Fibroblast of gingiva (primary cell): Measurements from ENCODE around the gene NELL2.
"Not testable (repeated sequence)": the region's sequence is repeated elsewhere in the genome, so short reads cannot be mapped to it uniquely, and the experiment has no call there.

ENCODE experiments used
- DNase-seq: peaks from one replicate; pipeline ENCODE4 v3.0.0-alpha.2; 2011; ENCODE audit warnings: low read depth

NELL2 gene

DNA sequence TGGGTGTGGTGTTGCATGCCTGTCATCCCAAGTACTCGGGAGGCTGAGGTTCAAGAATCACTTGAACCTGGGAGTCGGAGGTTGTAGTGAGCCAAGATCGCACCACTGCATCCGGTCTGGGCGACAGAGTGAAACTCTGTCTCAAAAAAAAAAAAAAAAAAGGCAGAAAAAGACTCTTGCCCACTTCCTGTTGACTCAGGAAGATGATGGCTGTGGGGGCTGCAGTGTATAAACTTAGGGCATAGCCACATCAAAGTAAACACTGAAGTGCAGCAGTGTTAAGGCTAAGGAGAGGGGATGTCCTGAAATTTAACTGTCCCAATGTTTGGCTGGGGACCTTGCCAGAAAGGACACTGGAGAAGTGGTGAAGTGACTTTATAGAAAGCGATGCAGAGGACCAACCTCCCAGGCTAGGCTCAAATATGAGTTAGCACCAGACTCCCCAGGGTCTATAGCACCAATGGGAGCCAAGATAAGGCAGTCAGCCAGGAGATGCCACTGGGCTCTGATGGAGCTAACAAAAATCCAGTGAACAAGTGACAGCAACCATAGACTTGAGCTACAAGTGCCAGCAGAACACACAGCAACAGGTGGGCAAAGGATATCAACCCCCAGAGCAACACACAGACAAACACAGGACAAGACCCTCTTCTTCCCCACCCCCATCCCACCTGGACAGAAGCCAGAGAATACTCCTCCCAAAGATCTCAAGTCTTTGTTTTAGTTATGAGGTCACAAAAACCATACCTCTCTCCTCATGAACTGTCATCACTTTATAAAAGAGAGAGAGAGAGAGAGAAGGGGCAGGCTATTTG lies 28.0 kb downstream of the NELL2 start:
- DNase-seq: no peak

DNA sequence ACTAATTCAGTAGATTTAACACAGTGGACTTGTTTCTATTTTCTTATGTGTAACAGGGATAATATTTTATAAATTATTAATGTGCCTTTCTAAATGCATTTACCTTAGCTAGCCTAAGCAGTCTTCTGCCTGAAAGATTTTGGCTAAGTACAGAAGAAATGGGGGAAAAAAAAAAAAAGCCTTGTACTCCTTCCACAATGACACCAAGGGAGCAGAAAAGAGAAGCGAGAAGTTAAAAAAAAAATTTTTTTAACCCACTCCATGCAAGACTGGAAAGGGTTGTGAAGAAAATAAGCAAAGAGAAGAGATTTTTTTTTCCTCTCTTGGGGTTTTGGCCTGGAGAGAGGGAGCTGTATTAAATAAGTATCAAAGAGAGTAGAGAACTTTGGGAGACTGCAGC lies 28.7 kb downstream of the NELL2 start:
- DNase-seq: no peak

DNA sequence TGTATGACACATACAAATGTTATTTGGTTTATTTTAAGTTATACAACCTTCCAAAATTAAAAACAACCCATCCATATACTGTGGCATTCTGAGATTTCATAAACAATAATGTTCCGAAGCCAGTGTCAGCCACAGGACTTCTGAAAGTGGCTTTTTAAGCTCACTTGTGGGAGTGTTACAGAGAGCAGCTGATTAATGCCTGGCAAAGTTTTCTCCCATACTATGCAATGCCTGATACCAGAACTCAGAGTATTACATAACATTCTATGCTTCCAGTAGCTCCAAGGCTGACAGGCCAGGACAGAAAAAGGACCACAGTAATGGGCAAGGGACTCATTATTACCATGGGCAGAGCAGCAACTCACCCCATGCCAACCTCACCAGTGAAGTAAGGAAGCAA lies 29.3 kb downstream of the NELL2 start:
- peak; percentile 42 for DNase-seq

DNA sequence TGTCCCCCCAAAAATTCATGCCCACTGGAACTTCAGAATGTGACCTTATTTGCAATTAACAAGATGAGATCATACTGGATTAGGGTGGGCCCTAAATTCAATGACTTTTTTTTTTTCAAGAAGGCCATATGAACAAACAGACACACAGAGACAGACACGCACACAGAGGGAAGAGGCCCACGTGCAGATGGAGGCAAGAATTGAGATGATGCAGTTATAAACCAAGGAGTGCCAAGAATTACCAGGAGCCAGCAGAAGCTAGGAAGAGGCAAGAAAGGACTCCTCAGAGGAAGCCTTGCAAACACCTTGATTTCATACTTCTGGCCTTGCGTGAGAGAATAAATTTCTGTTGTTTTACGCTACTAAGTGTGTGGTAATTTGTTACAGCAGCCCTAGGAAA lies 33.4 kb downstream of the NELL2 start:
- no peak for DNase-seq

DNA sequence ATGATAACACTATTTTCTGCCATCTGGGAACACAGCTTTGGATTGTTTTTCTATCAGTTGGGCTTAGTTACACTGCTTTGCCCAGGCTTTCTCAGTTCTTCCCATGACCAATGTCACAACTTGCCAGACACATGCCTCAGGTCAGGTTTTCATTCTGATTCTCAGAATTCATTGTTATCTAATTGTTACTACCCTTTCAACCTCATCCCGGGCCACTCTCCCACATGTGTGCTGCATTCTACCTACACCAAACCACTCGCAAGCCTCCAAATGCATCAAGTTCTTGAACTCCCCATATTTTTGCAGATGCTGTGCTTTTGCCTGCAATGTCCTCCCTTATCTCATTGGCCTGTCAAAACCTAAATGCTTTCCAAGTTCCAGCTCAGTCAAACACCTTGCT lies 36.3 kb downstream of the NELL2 start:
- DNase-seq: no peak

DNA sequence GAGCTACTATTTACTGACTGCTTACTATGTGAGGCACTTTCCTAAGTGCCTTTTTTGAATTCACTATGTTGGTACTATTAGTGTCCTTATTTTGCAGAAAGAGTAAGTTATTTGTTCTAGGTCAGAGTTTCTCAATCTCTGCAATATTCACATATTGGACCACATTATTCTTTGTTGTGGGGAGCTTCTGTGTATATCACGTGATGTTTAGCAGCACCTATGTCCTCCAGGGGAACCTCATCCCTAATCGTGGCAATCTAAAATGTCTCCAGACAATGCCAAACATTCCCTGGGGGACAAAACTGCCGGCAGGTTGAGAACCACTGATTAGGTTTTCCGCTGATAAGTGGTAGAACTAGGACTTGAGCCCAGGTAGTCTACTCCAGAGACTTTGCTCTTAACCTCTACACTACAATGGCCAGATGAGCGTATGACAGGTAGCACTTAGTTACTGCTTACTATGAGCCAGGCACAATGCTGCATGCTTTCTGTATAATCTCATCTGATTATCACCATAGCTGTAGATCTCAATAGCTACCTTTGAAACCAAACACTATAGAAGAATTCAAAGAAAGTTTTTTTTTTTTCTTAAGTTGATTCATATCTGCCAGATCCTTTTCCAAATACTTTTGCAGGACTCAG lies 38.9 kb downstream of the NELL2 start:
- DNase-seq: no peak

DNA sequence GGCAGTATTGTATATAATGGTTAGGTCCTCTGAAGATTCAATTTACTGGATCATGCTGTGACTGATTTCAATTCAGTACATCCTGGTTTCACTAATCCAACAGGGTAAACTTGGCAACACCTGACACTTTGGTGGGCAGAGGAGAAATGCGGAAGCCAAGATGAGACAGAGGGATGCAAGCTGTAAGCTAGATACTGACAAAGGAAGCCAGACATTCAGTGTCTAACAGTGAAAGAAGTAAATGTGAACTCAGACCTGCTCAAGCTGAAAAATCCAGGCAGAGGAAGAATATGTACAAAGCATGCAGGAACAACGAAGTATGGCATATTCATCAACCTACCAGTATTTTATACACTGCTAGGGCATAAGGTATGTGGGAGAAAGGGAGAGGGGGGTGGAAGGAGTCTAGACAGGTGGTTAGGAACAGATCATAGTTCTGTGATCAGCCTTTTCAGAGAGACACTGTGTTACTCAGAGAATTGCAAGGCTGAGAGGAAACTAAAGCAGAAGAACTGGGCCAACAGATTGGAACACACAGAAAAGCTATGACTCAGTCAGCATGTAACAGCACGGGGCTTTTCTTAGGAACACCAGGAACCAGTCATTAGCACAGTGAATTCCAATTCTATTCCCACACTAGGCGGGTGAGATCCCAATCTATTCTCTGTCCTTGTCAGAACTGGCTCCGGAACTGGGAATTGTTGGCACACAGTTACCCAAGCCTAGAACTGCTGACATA lies 40.3 kb downstream of the NELL2 start:
- DNase-seq: no peak

DNA sequence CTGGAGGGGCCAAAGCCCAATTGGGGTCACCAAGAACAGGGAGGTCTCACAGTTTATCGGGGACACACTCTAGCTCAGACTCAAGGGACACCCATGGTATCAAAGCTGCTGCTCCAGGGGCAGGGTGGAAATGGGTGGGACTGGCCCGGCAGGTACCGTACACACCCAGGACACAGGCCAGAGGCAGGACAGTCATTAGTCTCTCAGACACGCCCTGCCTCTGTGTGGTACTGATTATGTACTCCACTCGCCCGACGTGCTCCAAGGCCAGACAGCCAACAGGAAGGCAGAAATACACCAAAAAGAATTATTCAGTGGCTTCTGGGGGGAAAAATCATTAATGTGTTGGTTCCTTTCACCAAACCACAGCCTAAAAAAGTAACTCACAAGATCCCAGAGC lies 41.1 kb downstream of the NELL2 start:
- not testable (repeated sequence) for DNase-seq

DNA sequence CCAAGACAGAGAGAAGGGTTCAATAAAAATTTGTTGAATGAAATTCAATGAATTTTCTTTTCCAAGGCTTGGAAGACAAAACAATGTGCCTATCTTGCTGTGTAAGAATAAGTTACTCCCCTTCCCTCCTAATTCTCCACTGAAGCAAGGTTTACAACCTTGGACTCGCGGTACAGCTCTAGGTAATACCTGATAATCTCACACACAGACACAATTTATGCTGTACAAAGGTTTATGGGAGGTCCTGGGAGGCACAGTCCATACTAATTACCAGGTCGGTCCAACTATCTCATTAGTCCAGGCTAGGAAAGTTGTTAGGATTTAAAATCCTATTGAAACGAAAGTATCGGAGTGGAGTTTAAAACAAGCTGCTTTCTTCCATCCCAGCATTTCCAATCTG lies 42.6 kb downstream of the NELL2 start:
- no peak for DNase-seq

DNA sequence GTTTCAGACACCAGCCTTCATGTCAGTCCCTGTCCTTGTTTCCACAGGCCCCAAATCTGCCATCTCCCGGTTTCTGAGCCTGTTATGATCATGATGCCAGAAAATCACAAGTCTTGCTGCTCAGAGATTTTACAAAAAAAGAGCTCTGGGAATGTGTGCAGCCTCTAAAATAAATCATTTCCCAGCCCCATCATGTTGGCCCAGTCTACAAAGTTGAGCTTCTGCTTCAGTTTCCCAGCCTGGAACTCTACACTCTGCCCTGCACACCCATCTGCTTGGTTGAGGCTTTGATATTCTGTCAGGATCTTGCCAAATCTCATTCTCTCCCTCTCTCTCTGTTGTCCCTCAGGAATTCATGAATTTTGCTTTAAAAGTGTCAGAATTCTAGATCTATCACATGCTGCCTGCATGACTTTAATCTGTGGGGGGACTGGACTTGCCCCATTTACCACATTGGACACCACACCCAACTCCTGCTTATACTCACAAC lies 45.5 kb downstream of the NELL2 start:
- DNase-seq: no peak

DNA sequence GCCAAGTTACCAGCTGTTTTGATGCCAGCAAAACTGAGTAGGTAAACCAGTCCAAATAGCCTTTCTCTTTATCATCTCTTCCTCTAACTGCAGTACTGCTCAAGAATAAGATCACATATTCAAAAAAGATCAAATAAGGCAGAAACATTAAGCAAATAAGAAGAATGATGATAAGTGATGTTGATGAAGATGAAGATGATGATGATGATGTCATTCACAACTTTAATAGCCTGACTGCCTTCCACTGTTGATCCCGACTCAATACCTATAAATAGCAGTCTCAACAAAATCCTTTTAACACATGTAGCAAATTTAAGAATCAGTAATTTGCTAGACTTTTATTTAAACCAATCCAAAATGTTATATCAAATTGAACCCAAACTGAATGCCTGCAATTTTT lies 47.1 kb downstream of the NELL2 start:
- DNase-seq: no peak

DNA sequence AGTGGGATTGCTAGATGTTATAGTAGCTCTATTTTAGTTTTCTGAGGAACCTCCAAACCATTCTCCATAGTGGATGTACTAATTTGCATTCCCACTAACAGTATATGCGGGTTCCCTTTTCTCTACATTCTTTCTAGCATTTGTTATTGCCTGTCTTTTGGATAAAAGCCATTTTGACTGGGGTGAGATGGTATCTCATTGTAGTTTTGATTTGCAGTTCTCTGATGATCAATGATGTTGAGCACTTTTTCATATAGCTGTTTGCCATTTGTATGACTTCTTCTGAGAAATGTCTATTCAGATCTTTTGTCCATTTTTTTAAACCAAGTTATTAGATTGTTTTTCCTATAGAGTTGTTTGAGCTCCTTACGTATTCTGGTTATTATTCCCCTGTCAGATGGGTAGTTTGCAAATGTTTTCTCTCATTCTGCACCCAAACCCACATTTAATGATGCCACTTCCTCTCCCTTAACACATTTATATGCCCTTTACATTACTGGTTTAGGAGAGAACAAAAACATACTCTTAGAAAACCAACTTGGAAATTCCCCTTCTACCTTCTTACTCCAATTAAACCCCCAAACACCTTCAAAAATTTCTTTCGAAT lies 48.2 kb downstream of the NELL2 start:
- DNase-seq: no peak

DNA sequence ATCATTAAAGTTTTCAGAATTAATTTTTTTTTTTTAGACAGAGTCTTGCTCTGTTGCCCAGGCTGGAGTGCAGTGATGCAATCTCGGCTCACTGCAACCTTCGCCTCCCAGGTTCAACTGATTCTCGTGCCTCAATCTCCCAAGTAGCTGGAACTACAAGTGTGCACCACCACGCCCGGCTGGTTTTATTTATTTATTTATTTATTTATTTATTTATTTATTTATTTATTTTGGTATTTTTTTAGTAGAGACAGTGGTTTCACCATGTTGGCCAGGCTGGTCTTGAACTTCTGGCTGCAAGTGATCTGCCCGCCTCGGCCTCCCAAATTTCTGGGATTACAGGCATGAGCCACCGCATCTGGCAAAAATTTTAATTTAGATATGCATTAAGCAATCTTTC lies 54.4 kb downstream of the NELL2 start:
- not testable (repeated sequence) for DNase-seq

DNA sequence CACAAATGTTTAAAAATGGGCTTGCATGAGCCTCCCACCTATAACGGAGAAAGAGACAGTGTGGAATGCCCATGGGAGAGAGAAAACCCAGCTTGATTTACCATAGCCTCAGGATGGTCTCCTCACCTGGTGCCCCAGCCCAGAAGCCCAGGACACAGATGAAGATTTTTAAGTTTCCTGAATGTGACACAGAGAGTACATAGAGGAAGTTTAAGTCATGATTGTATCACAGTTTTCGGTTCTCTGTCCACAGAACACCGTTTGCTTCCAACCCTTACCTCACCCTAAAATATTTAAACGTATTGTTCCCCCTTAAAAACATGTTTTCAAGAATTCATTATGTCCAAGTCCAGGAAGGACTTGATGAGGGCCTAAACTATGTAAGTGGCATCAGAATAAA lies 56.2 kb downstream of the NELL2 start:
- DNase-seq: no peak

DNA sequence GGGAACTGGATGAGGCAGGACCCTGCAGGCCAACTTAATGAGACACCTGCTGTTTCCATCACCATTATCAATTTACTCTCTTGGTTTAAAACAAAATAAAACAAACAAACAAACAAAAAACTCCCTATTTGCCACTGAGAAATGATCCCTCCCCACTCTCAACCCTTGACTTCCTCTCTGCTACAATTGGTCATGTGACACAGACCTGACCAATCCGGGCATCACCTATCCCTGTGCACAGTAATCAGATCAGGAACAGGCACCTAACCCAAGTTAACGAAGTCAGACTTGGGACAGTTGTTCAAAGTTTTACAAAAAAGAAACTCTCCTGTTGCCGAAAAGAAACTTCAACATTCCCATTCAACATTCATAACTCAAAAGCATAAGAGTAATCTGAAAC lies 58.4 kb downstream of the NELL2 start:
- DNase-seq: no peak

DNA sequence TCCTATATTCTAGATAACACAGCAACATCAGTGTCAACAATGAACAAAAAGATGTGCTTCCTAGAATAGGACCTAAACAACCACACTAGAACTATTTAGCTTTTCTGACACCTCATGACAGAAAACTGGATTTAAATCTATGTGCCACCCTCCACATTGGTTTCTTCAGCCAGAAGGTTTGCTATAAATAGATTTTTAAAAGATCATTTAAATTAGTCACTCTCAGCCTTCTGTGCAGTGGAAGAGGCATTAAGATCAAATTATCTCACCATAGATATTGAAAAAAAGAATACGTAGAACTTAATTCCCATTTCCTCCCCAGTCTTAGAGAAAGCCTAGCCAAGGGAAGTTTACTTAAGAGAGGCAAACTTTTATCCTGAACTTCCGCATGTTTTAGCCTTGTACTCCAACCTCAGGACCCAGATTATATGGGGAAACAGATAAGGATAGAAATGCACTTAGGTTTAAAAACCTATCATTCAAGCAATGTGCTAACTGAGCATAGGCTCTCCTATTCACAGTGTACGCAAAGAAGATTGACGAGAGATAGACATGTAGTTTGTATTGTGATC lies 59.6 kb downstream of the NELL2 start:
- no peak for DNase-seq

DNA sequence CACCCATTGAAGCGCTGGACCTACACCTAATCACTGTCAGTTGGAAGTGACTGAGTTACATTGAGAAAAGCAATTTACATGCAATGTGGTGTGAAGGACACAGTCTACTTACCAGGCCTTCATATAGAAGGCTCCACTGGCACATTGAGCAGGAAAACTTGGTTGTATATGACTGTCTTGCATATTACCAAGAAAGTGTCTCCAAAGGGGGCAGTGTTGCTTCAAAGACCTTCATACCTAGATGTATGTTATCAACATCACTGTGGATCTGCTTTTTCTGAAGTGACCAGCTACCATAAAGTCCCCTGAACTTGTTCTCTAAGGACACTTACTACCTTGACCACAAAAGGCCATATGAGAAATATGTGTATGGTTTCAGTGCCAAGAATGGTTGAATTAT lies 64.1 kb downstream of the NELL2 start:
- no peak for DNase-seq

DNA sequence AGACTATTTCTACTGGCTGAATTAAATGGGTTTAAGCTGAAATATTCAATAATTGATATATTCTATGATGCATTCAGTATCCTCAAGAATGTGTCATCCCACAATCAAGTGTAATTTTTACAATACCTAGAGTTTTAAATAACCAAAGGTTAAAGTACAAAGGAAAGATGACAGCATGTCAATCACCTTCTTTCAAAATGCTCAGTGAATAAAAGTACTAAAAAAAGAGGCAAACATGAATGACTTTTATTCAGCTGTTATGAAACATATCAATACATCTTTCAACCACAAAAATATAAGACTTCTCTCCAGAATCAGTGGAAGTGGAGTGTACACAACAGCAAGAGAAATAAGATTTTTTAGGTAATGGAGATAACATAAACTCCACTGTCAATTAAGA lies 72.0 kb downstream of the NELL2 start:
- DNase-seq: no peak

DNA sequence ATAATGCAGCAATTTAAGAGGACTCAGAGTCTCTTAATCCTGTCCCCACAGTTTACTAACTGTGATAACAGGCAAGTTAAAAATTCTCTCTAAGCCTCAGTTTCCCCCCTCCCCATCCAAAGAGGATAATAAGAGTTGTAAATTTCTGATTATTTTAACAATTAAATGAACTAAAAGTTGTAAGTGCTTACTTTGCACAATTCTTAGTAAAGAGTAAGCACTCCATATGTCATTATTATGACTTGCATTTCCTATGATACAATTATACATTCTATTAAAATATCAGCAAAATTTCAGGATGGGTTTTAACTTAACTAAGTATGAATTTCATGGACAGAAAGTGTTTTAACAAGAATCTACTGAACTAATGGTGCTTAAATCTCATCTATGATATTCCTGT lies 80.1 kb downstream of the NELL2 start:
- DNase-seq: no peak

DNA sequence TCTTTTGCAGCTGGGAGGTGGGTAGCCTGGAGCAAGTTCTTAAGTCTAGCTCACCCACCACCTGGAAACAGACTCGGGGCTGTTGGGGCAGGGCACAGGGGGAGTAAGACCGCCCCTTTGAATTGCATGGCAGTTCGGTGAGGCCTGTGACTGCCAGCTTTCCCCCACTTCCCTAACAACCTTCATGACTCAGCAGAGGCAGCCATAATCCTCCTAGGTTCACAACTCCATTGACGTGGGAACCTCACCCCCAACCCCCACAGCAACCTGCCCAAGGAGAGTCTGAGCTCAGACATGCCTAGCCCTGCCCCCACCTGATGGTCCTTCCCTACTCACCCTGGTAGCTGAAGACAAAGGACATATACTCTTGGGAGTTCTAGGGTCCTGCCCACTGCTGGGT lies 87.4 kb downstream of the NELL2 start:
- no peak for DNase-seq

DNA sequence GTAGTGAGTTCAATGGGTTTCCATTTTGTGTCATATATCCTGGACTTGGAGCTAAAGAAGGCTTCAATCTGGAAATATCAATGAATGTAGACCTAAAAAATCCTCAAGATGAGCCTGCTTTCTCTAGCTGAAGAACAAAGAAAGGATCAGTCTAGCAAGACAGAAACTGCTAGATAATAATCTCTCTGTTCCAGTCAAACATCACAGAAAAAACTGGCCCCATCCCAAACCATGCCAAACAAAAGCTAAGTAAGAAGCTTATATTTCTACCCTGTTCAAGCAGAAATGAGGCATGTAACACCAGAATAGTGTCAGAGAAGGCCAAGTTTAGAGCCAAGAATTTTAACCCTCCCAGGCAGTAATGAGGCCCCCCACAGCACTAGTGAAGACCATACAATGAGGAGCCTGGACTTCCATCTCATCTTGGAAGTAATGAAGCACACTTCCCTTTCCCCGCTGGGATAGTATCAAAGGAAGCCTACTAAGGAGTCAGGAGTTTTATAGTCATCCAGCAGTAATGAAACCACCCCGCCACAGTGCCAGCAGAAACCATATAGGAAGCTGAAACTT lies 95.8 kb downstream of the NELL2 start:
- no peak for DNase-seq

DNA sequence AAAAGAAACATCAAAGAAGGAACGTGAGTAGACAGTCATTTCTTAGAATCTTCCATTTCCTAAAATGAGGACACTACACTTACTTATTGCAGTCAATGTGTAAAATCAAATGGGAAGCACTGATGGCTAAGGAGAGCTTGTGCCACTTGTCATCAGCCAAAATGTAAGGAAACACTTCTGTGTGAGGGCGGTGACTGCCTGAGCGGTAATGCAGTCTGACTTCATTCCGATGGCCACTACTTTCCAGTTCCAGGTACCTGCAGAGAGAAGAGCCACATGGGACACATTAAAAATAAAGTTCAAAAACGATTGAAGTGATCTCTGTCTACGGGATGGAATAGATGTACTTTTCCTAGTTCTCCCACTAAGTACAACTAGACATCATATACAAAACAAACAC lies 96.3 kb downstream of the NELL2 start:
- no peak for DNase-seq
